ENCODE results near the gene S1PR3.

The S1PR3 gene

DNA sequence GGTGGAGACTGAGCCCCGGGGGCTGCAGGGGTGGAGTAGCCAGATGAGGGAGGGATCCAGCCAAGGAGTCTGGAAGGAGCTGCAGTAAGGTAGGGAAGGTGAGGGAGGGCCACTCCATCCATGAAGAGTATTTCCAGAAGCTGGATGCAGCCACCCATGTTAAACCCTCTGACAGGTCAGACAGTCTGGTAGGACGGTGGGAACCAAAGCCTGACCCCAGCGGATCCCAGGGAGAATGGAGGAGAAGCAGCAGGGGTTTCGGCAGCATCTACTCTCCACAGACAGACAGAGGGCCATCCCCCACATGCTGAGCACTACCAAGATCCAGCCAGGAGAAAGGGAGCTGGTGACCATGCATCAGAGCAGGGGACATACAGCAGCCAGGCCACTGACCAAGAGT is 22.5 kb upstream of the S1PR3 start:
- no peak for DNase-seq
- no peak for TF ChIP-seq EZH2phosphoT487 (IDR thresholded peaks at IDR 0.05; ENCODE audit: low read length)
- TF ChIP-seq CTCF (IDR thresholded peaks at IDR 0.05; ENCODE audit: low read length) = no peak
- TF ChIP-seq EZH2 (optimal IDR thresholded peaks at IDR 0.05; ENCODE audit: low read depth, low read length) = no peak
- H4K20me1 ChIP-seq (ENCODE audit: insufficient read depth, low read length) = no peaks in the 10 kb centered on the region
- no peak overlapping the region for H3K4me2 ChIP-seq (ENCODE audit: low read depth, low read length)
- H3K36me3 ChIP-seq (replicated peaks; ENCODE audit: insufficient read depth, low read length) = no peaks in the 10 kb centered on the region
- no peak overlapping the region for H3K9ac ChIP-seq (ENCODE audit: low read length)
- H3K27me3 ChIP-seq (replicated peaks; ENCODE audit: insufficient read depth, low read length) = no peaks in the 10 kb centered on the region
- no peak overlapping the region for H3K4me3 ChIP-seq (ENCODE audit: low read length)
- no peaks in the 10 kb centered on the region for H3F3A ChIP-seq (ENCODE audit: insufficient read depth, low read length)
- H3K9me2 ChIP-seq (replicated peaks; ENCODE audit: insufficient read depth, low read length) = no peaks in the 10 kb centered on the region
- H3K79me2 ChIP-seq (ENCODE audit: low read length) = no peaks in the 10 kb centered on the region
- no peaks in the 10 kb centered on the region for H3K9me3 ChIP-seq (replicated peaks; ENCODE audit: insufficient read depth, low read length)
- H3K27ac ChIP-seq (ENCODE audit: low read length) = no peak overlapping the region
- no peaks in the 10 kb centered on the region for H3K4me1 ChIP-seq (ENCODE audit: low read length)
- H2AFZ ChIP-seq (ENCODE audit: low read length) = no peak overlapping the region

DNA sequence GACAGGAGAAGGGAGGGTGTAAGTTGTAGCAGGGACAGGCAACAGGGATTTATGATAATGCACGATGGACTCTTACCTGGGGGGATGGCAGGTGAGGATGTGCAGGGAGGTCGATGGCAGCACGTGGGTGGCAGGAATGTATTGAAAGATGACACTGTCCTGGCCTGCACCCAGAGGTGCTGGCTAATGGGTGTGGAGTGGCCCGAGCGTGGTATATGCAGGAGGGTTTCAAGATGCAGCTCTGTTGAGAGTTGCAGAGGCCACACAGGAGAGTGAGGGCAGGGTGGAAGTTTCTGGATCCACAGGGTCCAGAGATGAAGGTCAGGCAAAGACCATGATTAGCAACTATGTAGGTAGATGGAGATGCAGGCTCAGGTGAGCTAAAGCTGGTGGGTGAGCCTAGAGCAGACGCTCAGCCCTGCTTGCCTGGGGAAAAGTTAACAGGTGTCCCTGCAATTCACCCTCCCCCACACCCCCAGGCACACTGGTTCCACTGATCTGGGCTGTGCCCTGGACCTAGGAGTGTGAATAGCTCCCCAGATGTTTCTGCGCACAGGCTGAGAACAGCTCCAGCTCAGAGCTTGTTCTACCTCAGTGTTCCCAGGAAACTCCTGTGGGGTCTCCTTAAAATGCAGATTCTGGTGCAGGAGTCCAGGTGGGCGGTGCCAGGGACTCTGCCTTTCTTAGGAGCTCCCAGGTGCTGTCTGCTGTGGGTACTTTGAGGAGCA is 21.5 kb upstream of the S1PR3 start:
- Histone ChIP-seq H3K79me2 (ENCODE audit: low read length) (no peaks in the 10 kb centered on the region), H3K9ac (ENCODE audit: low read length) (no peak overlapping the region), H3K27ac (ENCODE audit: low read length) (no peak overlapping the region), H3K4me1 (ENCODE audit: low read length) (no peaks in the 10 kb centered on the region), H3K9me3 (replicated peaks; ENCODE audit: insufficient read depth, low read length) (no peaks in the 10 kb centered on the region), H3K27me3 (replicated peaks; ENCODE audit: insufficient read depth, low read length) (no peaks in the 10 kb centered on the region), H3K4me2 (ENCODE audit: low read depth, low read length) (no peak overlapping the region), H3K4me3 (ENCODE audit: low read length) (no peak overlapping the region), H3K36me3 (replicated peaks; ENCODE audit: insufficient read depth, low read length) (no peaks in the 10 kb centered on the region), H4K20me1 (ENCODE audit: insufficient read depth, low read length) (no peaks in the 10 kb centered on the region), H2AFZ (ENCODE audit: low read length) (no peak overlapping the region), H3K9me2 (replicated peaks; ENCODE audit: insufficient read depth, low read length) (no peaks in the 10 kb centered on the region), H3F3A (ENCODE audit: insufficient read depth, low read length) (no peaks in the 10 kb centered on the region)
- TF ChIP-seq EZH2phosphoT487 (IDR thresholded peaks at IDR 0.05; ENCODE audit: low read length) (no peak), CTCF (IDR thresholded peaks at IDR 0.05; ENCODE audit: low read length) (no peak), EZH2 (optimal IDR thresholded peaks at IDR 0.05; ENCODE audit: low read depth, low read length) (no peak)
- DNase-seq = no peak

DNA sequence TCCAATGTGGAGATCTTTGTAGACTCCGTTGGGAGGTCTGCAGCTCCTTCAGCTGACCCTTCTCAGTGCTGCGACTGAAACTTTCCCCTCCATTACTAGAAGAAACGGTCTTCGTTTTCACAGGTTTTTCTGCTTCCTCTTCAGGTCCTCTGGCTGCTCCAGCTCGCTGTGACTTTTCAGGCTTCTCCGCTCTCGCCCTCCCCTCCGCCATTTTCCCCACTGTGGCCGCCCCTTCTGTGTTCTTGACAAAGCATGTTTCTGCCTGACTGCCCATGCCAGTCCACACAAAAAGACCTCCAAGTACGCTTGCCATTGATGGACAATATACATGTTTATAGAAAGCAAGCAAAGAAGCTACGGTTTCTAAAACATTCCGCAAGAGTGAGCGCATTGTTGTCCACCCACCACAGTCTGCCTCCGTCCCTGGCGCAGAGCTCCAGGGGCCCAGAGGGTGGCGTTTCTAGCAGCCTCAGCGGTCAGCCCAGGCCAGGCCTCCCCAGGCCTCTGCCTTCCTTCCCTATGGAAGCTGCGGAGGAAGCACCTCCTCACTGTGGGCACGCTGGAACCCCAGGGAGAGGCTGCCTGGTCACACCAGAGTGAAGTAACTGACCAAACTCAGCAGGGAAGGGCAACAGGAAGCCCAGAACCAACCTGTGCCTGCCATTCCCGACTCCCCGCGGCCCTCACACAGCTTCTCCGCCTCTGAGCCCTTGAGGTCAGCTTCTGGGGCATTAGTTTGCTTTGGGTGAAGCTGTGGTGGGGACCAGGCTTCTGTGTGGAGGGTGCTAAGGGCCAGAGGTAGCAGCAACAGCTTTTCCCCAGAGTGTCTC is 19.9 kb upstream of the S1PR3 start:
- no peak overlapping the region for H2AFZ ChIP-seq (ENCODE audit: low read length)
- H3K9me3 ChIP-seq (replicated peaks; ENCODE audit: insufficient read depth, low read length) = no peaks in the 10 kb centered on the region
- no peak overlapping the region for H3K4me2 ChIP-seq (ENCODE audit: low read depth, low read length)
- no peaks in the 10 kb centered on the region for H3F3A ChIP-seq (ENCODE audit: insufficient read depth, low read length)
- no peaks in the 10 kb centered on the region for H3K4me1 ChIP-seq (ENCODE audit: low read length)
- no peaks in the 10 kb centered on the region for H3K27me3 ChIP-seq (replicated peaks; ENCODE audit: insufficient read depth, low read length)
- no peak for TF ChIP-seq CTCF (IDR thresholded peaks at IDR 0.05; ENCODE audit: low read length)
- no peak for TF ChIP-seq EZH2phosphoT487 (IDR thresholded peaks at IDR 0.05; ENCODE audit: low read length)
- no peak for TF ChIP-seq EZH2 (optimal IDR thresholded peaks at IDR 0.05; ENCODE audit: low read depth, low read length)
- no peaks in the 10 kb centered on the region for H3K9me2 ChIP-seq (replicated peaks; ENCODE audit: insufficient read depth, low read length)
- no peaks in the 10 kb centered on the region for H3K36me3 ChIP-seq (replicated peaks; ENCODE audit: insufficient read depth, low read length)
- H4K20me1 ChIP-seq (ENCODE audit: insufficient read depth, low read length) = no peaks in the 10 kb centered on the region
- H3K9ac ChIP-seq (ENCODE audit: low read length) = no peak overlapping the region
- H3K27ac ChIP-seq (ENCODE audit: low read length) = no peak overlapping the region
- no peaks in the 10 kb centered on the region for H3K79me2 ChIP-seq (ENCODE audit: low read length)
- no peak overlapping the region for H3K4me3 ChIP-seq (ENCODE audit: low read length)
- DNase-seq = no peak
